ENCODE data around the gene ASCL2. TPM values are rescaled to one million over a fixed set of nuclear protein-coding genes. Genes with fewer than 3 reads are reported as not detected.

ASCL2 gene
- total RNA-seq, 4 donors from 2014 or later, result not detected

GRCh38 chr11:2300936-2301630 is 30.7 kb upstream of the ASCL2 start:
- Histone ChIP-seq H3K4me1 (peaks cover 0 to 3% of the 10 kb centered on the region in 2 donors), H3K9me3 (no peaks in the 10 kb centered on the region), H3K27ac (no peak overlapping the region), H3K4me3 (no peak overlapping the region), H3K27me3 (peaks cover 0 to 4% (median 0%) of the 10 kb centered on the region in 3 donors), H3K36me3 (no peaks in the 10 kb centered on the region)
- in situ Hi-C loops (cut with MboI; ENCODE audit: low sequenced_read_pairs in 4 of 4), result no loop called here
- DNase-seq (no peak), ATAC-seq (no peak)
- intact Hi-C loops (cut with DNase I; ENCODE audit: low total_unique reads), result loop anchor here (10.0 kb wide), 3 partner anchors 106 to 594 kb away; no protein-coding TSS in a partner anchor
- TF ChIP-seq, protein P1, sequence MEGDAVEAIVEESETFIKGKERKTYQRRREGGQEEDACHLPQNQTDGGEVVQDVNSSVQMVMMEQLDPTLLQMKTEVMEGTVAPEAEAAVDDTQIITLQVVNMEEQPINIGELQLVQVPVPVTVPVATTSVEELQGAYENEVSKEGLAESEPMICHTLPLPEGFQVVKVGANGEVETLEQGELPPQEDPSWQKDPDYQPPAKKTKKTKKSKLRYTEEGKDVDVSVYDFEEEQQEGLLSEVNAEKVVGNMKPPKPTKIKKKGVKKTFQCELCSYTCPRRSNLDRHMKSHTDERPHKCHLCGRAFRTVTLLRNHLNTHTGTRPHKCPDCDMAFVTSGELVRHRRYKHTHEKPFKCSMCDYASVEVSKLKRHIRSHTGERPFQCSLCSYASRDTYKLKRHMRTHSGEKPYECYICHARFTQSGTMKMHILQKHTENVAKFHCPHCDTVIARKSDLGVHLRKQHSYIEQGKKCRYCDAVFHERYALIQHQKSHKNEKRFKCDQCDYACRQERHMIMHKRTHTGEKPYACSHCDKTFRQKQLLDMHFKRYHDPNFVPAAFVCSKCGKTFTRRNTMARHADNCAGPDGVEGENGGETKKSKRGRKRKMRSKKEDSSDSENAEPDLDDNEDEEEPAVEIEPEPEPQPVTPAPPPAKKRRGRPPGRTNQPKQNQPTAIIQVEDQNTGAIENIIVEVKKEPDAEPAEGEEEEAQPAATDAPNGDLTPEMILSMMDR (IDR thresholded peaks at IDR 0.05 in 4 of 5, conservative IDR thresholded peaks at IDR 0.05 in 1 of 5), result no peak
- TF ChIP-seq POLR2A (IDR thresholded peaks at IDR 0.05), result no peak

GRCh38 chr11:2300290-2300935 is 30.0 kb upstream of the ASCL2 start:
- in situ Hi-C loops (cut with MboI; ENCODE audit: low sequenced_read_pairs in 4 of 4) (no loop called here), intact Hi-C loops (cut with DNase I; ENCODE audit: low total_unique reads) (loop anchor here (10.0 kb wide), 3 partner anchors 106 to 594 kb away; no protein-coding TSS in a partner anchor)
- Histone ChIP-seq H3K27ac (no peak overlapping the region), H3K36me3 (no peaks in the 10 kb centered on the region), H3K27me3 (peaks cover 0 to 4% (median 0%) of the 10 kb centered on the region in 3 donors), H3K4me1 (no peaks in the 10 kb centered on the region), H3K4me3 (no peak overlapping the region), H3K9me3 (no peaks in the 10 kb centered on the region)
- TF ChIP-seq POLR2A (IDR thresholded peaks at IDR 0.05), result no peak
- TF ChIP-seq, protein P1 (IDR thresholded peaks at IDR 0.05 in 4 of 5, conservative IDR thresholded peaks at IDR 0.05 in 1 of 5), result no peak
- no peak for ATAC-seq
- no peak for DNase-seq

DNA sequence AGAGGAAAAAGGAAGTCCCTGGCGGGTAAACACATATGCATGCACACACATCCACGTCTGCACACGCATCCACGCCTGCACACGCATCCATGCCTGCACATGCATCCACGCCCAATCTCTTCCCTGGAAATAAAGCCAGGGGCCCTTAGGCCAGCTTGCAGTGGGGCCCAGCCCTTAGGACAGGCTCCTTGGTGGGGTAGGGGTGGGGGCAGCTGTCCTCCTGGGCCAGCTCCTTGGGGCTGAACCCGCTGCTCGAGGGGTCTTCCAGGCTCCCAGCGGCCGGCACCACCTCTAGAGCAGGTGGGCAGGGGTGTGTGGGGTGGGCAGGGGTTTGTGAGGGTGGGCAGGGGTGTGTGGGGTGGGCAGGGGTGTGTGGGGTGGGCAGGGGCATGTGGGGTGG is 29.4 kb upstream of the ASCL2 start:
- H3K4me1 ChIP-seq, result no peaks in the 10 kb centered on the region
- no peak for DNase-seq
- intact Hi-C loops (cut with DNase I; ENCODE audit: low total_unique reads) (loop anchor here (10.0 kb wide), 3 partner anchors 105 to 595 kb away; no protein-coding TSS in a partner anchor), in situ Hi-C loops (cut with MboI; ENCODE audit: low sequenced_read_pairs in 4 of 4) (loop anchor here in 3 of 4 donors (5.0 to 10.0 kb wide), 2 partner anchors 125 to 128 kb away; no protein-coding TSS in a partner anchor)
- no peak for ATAC-seq
- no peak overlapping the region for H3K4me3 ChIP-seq
- H3K9me3 ChIP-seq, result no peaks in the 10 kb centered on the region
- H3K36me3 ChIP-seq, result no peaks in the 10 kb centered on the region
- no peak overlapping the region for H3K27ac ChIP-seq
- no peak for TF ChIP-seq POLR2A (IDR thresholded peaks at IDR 0.05)
- TF ChIP-seq, protein P1 (IDR thresholded peaks at IDR 0.05 in 4 of 5, conservative IDR thresholded peaks at IDR 0.05 in 1 of 5), result no peak
- H3K27me3 ChIP-seq, result peaks cover 0 to 4% (median 0%) of the 10 kb centered on the region in 3 donors

DNA sequence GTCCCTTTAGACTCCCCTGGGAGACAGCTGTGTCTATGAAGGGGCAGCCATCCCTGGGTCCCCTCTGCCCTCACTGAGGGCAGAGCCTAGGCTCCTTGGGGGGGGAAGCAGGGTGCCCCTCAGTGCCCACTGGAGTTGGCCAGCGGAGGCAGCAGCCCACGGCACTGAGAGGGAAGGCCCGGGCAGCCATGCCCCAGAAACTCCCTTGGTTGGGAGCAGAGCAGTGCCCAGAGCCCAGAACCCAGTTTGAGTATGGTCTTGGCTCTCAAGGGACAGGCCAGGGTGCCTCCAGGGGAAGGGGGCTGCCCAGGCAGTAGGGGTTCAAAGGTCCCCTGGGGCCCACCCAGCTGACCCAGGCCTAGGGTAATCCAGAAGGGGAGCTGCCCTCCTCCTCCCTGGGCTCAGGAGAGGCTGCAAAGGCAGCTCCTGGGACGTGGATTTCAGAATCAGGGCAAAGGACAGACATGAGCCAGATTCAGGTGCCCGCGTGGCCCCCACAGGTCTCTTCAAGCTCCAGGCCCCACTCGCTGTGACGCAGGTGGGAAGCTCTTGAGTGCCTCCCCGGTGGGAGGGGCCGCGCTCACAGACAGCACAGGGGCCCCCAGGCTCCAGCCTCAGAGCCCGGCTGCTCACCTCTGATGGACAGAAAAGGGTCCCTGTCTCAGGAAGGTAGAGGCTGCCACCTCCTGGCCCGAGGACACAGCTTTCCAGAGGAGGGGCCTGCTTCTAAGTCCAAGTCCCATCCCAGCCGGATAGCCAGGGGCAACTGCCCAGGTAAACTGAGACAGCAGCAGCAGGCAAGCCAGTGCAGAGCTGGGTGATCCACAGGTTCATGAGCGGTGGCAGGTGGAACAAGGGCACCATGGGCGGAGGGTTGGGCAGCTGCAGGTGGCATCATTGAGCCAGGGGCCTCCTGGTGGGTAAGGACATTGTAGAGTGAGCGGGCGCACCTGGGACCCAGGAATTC is 28.7 kb upstream of the ASCL2 start:
- H3K4me1 ChIP-seq, result no peaks in the 10 kb centered on the region
- in situ Hi-C loops (cut with MboI; ENCODE audit: low sequenced_read_pairs in 4 of 4), result loop anchor here in 3 of 4 donors (5.0 to 10.0 kb wide), 2 partner anchors 126 to 128 kb away; no protein-coding TSS in a partner anchor
- H3K36me3 ChIP-seq, result no peaks in the 10 kb centered on the region
- TF ChIP-seq POLR2A (IDR thresholded peaks at IDR 0.05), result no peak
- TF ChIP-seq, protein P1 (IDR thresholded peaks at IDR 0.05 in 4 of 5, conservative IDR thresholded peaks at IDR 0.05 in 1 of 5), result peak in 1 of 5 experiments; percentile 21
- DNase-seq, result no peak
- ATAC-seq, result no peak
- H3K27me3 ChIP-seq, result peaks cover 0 to 4% (median 0%) of the 10 kb centered on the region in 3 donors
- intact Hi-C loops (cut with DNase I; ENCODE audit: low total_unique reads), result no loop called here
- H3K4me3 ChIP-seq, result no peak overlapping the region
- H3K27ac ChIP-seq, result no peak overlapping the region
- no peaks in the 10 kb centered on the region for H3K9me3 ChIP-seq

All from gastrocnemius medialis (tissue), 4 donors.